ENCODE measurements around the gene NDFIP2. TPM values are rescaled to one million over a fixed set of nuclear protein-coding genes. Genes with fewer than 3 reads are reported as not detected.
"Not testable (repeated sequence)": the region's sequence is repeated elsewhere in the genome, so short reads cannot be mapped to it uniquely, and the experiment has no call there.

The NDFIP2 gene
- total RNA-seq, 3 donors from 2014 or later (not counting 1 experiment from before 2014, with no cell fraction given): 2.6 to 9.6 (median 3.6) TPM

DNA sequence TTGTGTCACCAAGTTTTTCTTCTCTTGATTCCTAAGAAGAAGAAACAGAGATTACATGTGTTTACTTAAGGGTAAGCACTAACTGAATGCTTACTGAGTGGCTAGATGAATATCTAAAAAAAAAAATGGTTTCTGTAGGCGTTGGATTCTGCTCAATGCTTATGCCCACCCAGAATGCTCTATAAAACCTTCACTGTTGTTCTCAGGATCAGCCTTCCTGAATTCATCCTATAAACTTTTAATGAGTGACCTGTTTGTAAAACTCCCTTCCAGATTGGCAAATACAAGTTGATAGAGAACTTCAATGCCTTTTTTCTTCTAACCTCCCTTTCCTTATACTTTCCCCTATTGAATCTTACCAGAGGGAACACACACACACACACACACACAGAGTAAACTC is 90.2 kb downstream of the NDFIP2 start:
- peaks cover 0 to 2% of the 10 kb centered on the region in 2 donors for H3K9me3 Mint-ChIP-seq
- TF ChIP-seq, protein P1, sequence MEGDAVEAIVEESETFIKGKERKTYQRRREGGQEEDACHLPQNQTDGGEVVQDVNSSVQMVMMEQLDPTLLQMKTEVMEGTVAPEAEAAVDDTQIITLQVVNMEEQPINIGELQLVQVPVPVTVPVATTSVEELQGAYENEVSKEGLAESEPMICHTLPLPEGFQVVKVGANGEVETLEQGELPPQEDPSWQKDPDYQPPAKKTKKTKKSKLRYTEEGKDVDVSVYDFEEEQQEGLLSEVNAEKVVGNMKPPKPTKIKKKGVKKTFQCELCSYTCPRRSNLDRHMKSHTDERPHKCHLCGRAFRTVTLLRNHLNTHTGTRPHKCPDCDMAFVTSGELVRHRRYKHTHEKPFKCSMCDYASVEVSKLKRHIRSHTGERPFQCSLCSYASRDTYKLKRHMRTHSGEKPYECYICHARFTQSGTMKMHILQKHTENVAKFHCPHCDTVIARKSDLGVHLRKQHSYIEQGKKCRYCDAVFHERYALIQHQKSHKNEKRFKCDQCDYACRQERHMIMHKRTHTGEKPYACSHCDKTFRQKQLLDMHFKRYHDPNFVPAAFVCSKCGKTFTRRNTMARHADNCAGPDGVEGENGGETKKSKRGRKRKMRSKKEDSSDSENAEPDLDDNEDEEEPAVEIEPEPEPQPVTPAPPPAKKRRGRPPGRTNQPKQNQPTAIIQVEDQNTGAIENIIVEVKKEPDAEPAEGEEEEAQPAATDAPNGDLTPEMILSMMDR (IDR thresholded peaks at IDR 0.05): no peak
- no peaks in the 10 kb centered on the region for H3K36me3 ChIP-seq (ENCODE audit: control insufficient read depth, insufficient read depth, low read length)
- ATAC-seq (no peak), DNase-seq (no peak)
- H3K27me3 Mint-ChIP-seq (ENCODE audit: low read depth in 2 of 2): peaks cover 2 to 17% of the 10 kb centered on the region in 2 donors
- H3K4me1 ChIP-seq (ENCODE audit: control insufficient read depth, insufficient read depth, low read length): no peaks in the 10 kb centered on the region
- no peak overlapping the region for H3K27ac ChIP-seq (ENCODE audit: low read length)
- H3K4me3 Mint-ChIP-seq: no peak overlapping the region
- no peaks in the 10 kb centered on the region for H3K27me3 ChIP-seq (ENCODE audit: control insufficient read depth, insufficient read depth, low read length)
- no peaks in the 10 kb centered on the region for H3K9me3 ChIP-seq (ENCODE audit: control insufficient read depth, insufficient read depth, low read length)
- intact Hi-C loops (cut with micrococcal nuclease): no loop called here
- no peak overlapping the region for H3K27ac Mint-ChIP-seq
- H3K4me1 Mint-ChIP-seq: no peaks in the 10 kb centered on the region
- no peaks in the 10 kb centered on the region for H3K36me3 Mint-ChIP-seq
- WGBS (ENCODE audit: insufficient coverage): 38% methylated on average over 1 of the region's 1 CpG
- H3K4me3 ChIP-seq (ENCODE audit: low read length): no peak overlapping the region

DNA sequence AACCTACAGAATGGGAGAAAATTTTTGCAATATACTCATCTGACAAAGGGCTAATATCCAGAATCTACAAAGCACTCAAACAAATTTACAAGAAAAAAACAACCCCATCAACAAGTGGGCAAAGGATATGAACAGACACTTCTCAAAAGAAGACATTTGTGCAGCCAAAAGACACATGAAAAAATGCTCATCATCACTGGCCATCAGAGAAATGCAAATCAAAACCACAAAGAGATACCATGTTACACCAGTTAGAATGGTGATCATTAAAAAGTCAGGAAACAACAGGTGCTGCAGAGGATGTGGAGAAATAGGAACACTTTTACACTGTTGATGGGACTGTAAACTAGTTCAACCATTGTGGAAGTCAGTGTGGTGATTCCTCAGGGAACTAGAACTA is 92.9 kb downstream of the NDFIP2 start:
- H3K4me3 ChIP-seq (ENCODE audit: low read length); H3K27me3 Mint-ChIP-seq (ENCODE audit: low read depth in 2 of 2); DNase-seq; H3K4me1 Mint-ChIP-seq; H3K4me1 ChIP-seq (ENCODE audit: control insufficient read depth, insufficient read depth, low read length); H3K36me3 Mint-ChIP-seq; H3K27ac ChIP-seq (ENCODE audit: low read length); H3K9me3 Mint-ChIP-seq; H3K27me3 ChIP-seq (ENCODE audit: control insufficient read depth, insufficient read depth, low read length); H3K4me3 Mint-ChIP-seq; ATAC-seq; intact Hi-C loops (cut with micrococcal nuclease); H3K27ac Mint-ChIP-seq; H3K9me3 ChIP-seq (ENCODE audit: control insufficient read depth, insufficient read depth, low read length); H3K36me3 ChIP-seq (ENCODE audit: control insufficient read depth, insufficient read depth, low read length): not testable (repeated sequence)

DNA sequence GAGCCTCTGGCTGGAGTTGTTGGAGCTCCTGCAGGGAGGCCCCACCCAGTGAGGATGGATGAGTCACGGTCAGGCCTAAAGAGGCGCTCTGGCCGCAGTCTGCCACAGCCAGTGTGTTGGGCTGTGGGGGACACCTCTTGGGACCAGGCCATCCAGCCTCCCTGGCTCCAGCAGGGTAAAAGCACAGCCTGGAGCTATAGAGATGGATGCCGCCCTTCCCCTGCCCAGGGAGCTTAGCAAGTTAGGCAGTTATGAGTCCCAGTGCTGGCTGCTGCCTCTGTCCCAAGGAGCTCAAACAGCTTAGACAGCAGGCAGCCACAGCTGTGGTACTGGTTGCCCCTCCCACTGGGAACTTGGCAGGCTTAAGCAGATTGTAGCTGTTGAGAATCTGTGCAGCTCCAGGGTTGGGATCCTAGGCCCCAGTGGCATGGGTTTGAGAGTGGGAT is 100.9 kb downstream of the NDFIP2 start:
- Mint-ChIP-seq H3K36me3 (no peaks in the 10 kb centered on the region), H3K27ac (no peak overlapping the region), H3K4me3 (no peak overlapping the region), H3K9me3 (peaks cover 0 to 3% of the 10 kb centered on the region in 2 donors), H3K4me1 (no peaks in the 10 kb centered on the region), H3K27me3 (ENCODE audit: low read depth in 2 of 2) (peaks cover 0 to 2% of the 10 kb centered on the region in 2 donors)
- intact Hi-C loops (cut with micrococcal nuclease): no loop called here
- H3K27me3 ChIP-seq (ENCODE audit: control insufficient read depth, insufficient read depth, low read length): no peaks in the 10 kb centered on the region
- no peaks in the 10 kb centered on the region for H3K9me3 ChIP-seq (ENCODE audit: control insufficient read depth, insufficient read depth, low read length)
- H3K27ac ChIP-seq (ENCODE audit: low read length): no peak overlapping the region
- TF ChIP-seq, protein P1 (IDR thresholded peaks at IDR 0.05): no peak
- ATAC-seq: no peak
- H3K36me3 ChIP-seq (ENCODE audit: control insufficient read depth, insufficient read depth, low read length): no peaks in the 10 kb centered on the region
- H3K4me1 ChIP-seq (ENCODE audit: control insufficient read depth, insufficient read depth, low read length): no peaks in the 10 kb centered on the region
- no peak for DNase-seq
- no peak overlapping the region for H3K4me3 ChIP-seq (ENCODE audit: low read length)
- WGBS (ENCODE audit: insufficient coverage): 85% methylated on average over 4 of the region's 4 CpGs

DNA sequence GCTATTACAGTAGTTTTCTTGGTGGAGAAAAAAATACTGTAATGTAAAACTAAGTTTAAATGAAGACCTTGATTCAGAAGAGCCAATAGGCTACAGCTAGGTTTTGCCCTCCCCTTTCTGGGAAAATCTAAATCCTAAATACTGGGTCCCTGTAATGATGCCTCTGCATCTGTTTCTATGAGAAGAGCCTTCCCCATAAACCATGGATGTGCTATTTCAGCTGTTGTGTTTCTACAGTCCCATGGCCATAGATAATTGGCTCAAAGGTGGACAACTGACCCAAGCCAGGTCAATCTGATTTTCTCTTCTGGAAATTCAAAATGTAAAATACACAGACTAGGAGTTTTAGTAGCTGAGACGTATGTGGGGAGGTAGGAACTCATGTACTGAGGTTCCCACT is 101.9 kb downstream of the NDFIP2 start:
- H3K27me3 ChIP-seq (ENCODE audit: control insufficient read depth, insufficient read depth, low read length): no peaks in the 10 kb centered on the region
- H3K4me1 Mint-ChIP-seq: no peaks in the 10 kb centered on the region
- peaks cover 0 to 2% of the 10 kb centered on the region in 2 donors for H3K27me3 Mint-ChIP-seq (ENCODE audit: low read depth in 2 of 2)
- DNase-seq: no peak
- H3K36me3 Mint-ChIP-seq: no peaks in the 10 kb centered on the region
- intact Hi-C loops (cut with micrococcal nuclease): no loop called here
- H3K4me1 ChIP-seq (ENCODE audit: control insufficient read depth, insufficient read depth, low read length): no peaks in the 10 kb centered on the region
- no peak overlapping the region for H3K4me3 ChIP-seq (ENCODE audit: low read length)
- H3K9me3 ChIP-seq (ENCODE audit: control insufficient read depth, insufficient read depth, low read length): no peaks in the 10 kb centered on the region
- no peak overlapping the region for H3K4me3 Mint-ChIP-seq
- WGBS (ENCODE audit: insufficient coverage): 90% methylated on average over 1 of the region's 1 CpG
- TF ChIP-seq, protein P1 (IDR thresholded peaks at IDR 0.05): no peak
- H3K27ac ChIP-seq (ENCODE audit: low read length): no peak overlapping the region
- H3K27ac Mint-ChIP-seq: no peak overlapping the region
- H3K36me3 ChIP-seq (ENCODE audit: control insufficient read depth, insufficient read depth, low read length): no peaks in the 10 kb centered on the region
- no peak for ATAC-seq
- peaks cover 0 to 3% of the 10 kb centered on the region in 2 donors for H3K9me3 Mint-ChIP-seq
